CD8-positive, alpha-beta memory T cell (primary cell): ENCODE results near the gene TMC6. TPM values are rescaled to one million over a fixed set of nuclear protein-coding genes. Genes with fewer than 3 reads are reported as not detected.
"Not testable (repeated sequence)": the region's sequence is repeated elsewhere in the genome, so short reads cannot be mapped to it uniquely, and the experiment has no call there.

Experiments
- CTCF ChIA-PET: fragments of 350-600 bp; sonication (Branson Sonifier 250); formaldehyde crosslinking; loops from one replicate; lab custom pipeline; 2021; ENCODE audit warnings: antibody characterized with exemption; lab: Charles Lee
- POLR2A ChIA-PET: fragments of 350-600 bp; sonication (Branson Sonifier 250); formaldehyde crosslinking; loops from one replicate; lab custom pipeline; 2021; ENCODE audit warnings: antibody characterized with exemption; lab: Charles Lee
- DNase-seq, 5 donors: peaks; one replicate each; pipeline versions ENCODE4 v3.0.0 to v3.0.0-alpha.2; 2020 to 2022; ENCODE audit warnings: mixed read lengths in 1 of 5
- H3K27ac ChIP-seq: one replicate; pipeline ENCODE4 v1.7.0; 2013; ENCODE audit warnings: low read depth, mild to moderate bottlenecking, low read length, moderate library complexity
- H3K27me3 ChIP-seq: 2 replicates; pipeline ENCODE4 v1.7.0; 2013; ENCODE audit warnings: low read length, mild to moderate bottlenecking; ENCODE audit not compliant: insufficient read depth, poor library complexity, severe bottlenecking
- H3K36me3 ChIP-seq: 2 replicates; pipeline ENCODE4 v1.7.0; 2013; ENCODE audit warnings: mild to moderate bottlenecking, low read length, moderate library complexity; ENCODE audit not compliant: insufficient read depth
- H3K4me1 ChIP-seq: 2 replicates; pipeline ENCODE4 v1.7.0; 2013; ENCODE audit warnings: mild to moderate bottlenecking, low read length, moderate library complexity; ENCODE audit not compliant: insufficient read depth
- H3K4me3 ChIP-seq: 2 replicates; pipeline ENCODE4 v1.7.0; 2013; ENCODE audit warnings: mild to moderate bottlenecking, low read length
- H3K9me3 ChIP-seq: 2 replicates; pipeline ENCODE4 v1.7.0; 2013; ENCODE audit warnings: mild to moderate bottlenecking, low read length
- H3K27ac Mint-ChIP-seq, 8 donors: one replicate each; pipeline ENCODE4 v1.8.0; 2020 to 2021; ENCODE audit warnings: mixed read lengths in 8 of 8, mild to moderate bottlenecking in 6 of 8, inconsistent platforms in 3 of 8, moderate library complexity in 3 of 8
- H3K27me3 Mint-ChIP-seq, 2 donors: one replicate each; pipeline ENCODE4 v1.8.0; 2020 to 2021; ENCODE audit warnings: mixed read lengths in 2 of 2, mild to moderate bottlenecking in 1 of 2, moderate library complexity in 1 of 2
- H3K36me3 Mint-ChIP-seq, 3 donors: one replicate each; pipeline ENCODE4 v1.8.0; 2020 to 2021; ENCODE audit warnings: mixed read lengths in 3 of 3, inconsistent platforms in 1 of 3, mild to moderate bottlenecking in 1 of 3
- H3K4me1 Mint-ChIP-seq, 3 donors: one replicate each; pipeline ENCODE4 v1.8.0; 2020 to 2021; ENCODE audit warnings: mixed read lengths in 3 of 3, inconsistent platforms in 1 of 3, mild to moderate bottlenecking in 1 of 3
- H3K4me3 Mint-ChIP-seq, 7 donors: one replicate each; pipeline ENCODE4 v1.8.0; 2020 to 2021; ENCODE audit warnings: mixed read lengths in 7 of 7, mild to moderate bottlenecking in 6 of 7, moderate library complexity in 4 of 7, inconsistent platforms in 2 of 7
- H3K9me3 Mint-ChIP-seq, 5 donors: one replicate each; pipeline ENCODE4 v1.8.0; 2020 to 2022; ENCODE audit warnings: mixed read lengths in 5 of 5, mild to moderate bottlenecking in 3 of 5, moderate library complexity in 2 of 5, inconsistent platforms in 1 of 5
- polyA plus RNA-seq: library from polyadenylated mRNA; unstranded; fragments of 300-500 nt; fragmentation: Illumina TruSeq; gene quantifications from one replicate; pipeline ENCODE4 v1.2.3, GENCODE V29; 2021
- total RNA-seq, 2 experiments: library from RNA; stranded (reverse); gene quantifications; one replicate each; pipeline ENCODE4 v1.2.3, GENCODE V29; 2021

Gene TMC6
- total and polyA plus RNA-seq, 3 experiments from 2014 or later, result 150 to 296 (median 150) TPM

GRCh38 chr17:78142119-78142861 lies 13.7 kb upstream of the TMC6 start:
- H3K27ac Mint-ChIP-seq, result peak overlapping the region in 3 of 8 donors; percentile 33 to 80 (median 50)
- Histone ChIP-seq H3K27me3 (no peaks in the 10 kb centered on the region), H3K4me3 (no peak overlapping the region), H3K4me1 (peaks cover 66% of the 10 kb centered on the region), H3K36me3 (peaks cover 13% of the 10 kb centered on the region), H3K27ac (no peak overlapping the region), H3K9me3 (no peaks in the 10 kb centered on the region)
- peaks cover 30 to 66% (median 39%) of the 10 kb centered on the region in 3 donors for H3K4me1 Mint-ChIP-seq
- H3K36me3 Mint-ChIP-seq, result peaks cover 0 to 31% (median under 1%) of the 10 kb centered on the region in 3 donors
- ChIA-PET CTCF (interaction anchor here (0.7 to 0.8 kb wide), 3 partner anchors 10 to 34 kb away, joined by 3 to 4 read pairs (median 3); no protein-coding TSS in a partner anchor), POLR2A (interaction anchor here (0.7 to 17.3 kb wide), 3 partner anchors 18 to 282 kb away, joined by 4 to 333 read pairs (median 4); partner anchors contain the start of genes TMC6 and TMC8)
- H3K27me3 Mint-ChIP-seq, result no peaks in the 10 kb centered on the region
- no peak for DNase-seq
- no peak overlapping the region for H3K4me3 Mint-ChIP-seq
- H3K9me3 Mint-ChIP-seq, result no peaks in the 10 kb centered on the region

GRCh38 chr17:78141437-78142118 lies 13.0 kb upstream of the TMC6 start:
- Mint-ChIP-seq H3K9me3 (no peaks in the 10 kb centered on the region), H3K27me3 (no peaks in the 10 kb centered on the region), H3K36me3 (peaks cover 0 to 38% (median 2%) of the 10 kb centered on the region in 3 donors), H3K4me3 (no peak overlapping the region), H3K27ac (peak overlapping the region in 4 of 8 donors; percentile 23 to 50 (median 30)), H3K4me1 (peaks cover 37 to 73% (median 47%) of the 10 kb centered on the region in 3 donors)
- peaks cover 18% of the 10 kb centered on the region for H3K36me3 ChIP-seq
- H3K27me3 ChIP-seq, result no peaks in the 10 kb centered on the region
- H3K9me3 ChIP-seq, result no peaks in the 10 kb centered on the region
- no peak for DNase-seq
- H3K27ac ChIP-seq, result no peak overlapping the region
- peaks cover 66% of the 10 kb centered on the region for H3K4me1 ChIP-seq
- ChIA-PET CTCF (interaction anchor here (0.7 to 0.8 kb wide), 2 partner anchors 11 to 29 kb away, joined by 3 to 4 read pairs; no protein-coding TSS in a partner anchor), POLR2A (interaction anchor here (0.6 to 17.3 kb wide), 3 partner anchors 17 to 973 kb away, joined by 3 to 333 read pairs (median 4); partner anchors contain the start of genes TMC6 and TMC8)
- no peak overlapping the region for H3K4me3 ChIP-seq

- peak overlapping the region; percentile 87 to 95 (median 92) for H3K27ac Mint-ChIP-seq
- H3K4me1 Mint-ChIP-seq, result peaks cover 46 to 84% (median 58%) of the 10 kb centered on the region in 3 donors
- no peaks in the 10 kb centered on the region for H3K27me3 ChIP-seq
- H3K9me3 Mint-ChIP-seq, result no peaks in the 10 kb centered on the region
- ChIA-PET POLR2A (interaction anchor here (0.6 to 17.3 kb wide), 10 partner anchors 16 to 701 kb away, joined by 3 to 333 read pairs (median 6); partner anchors contain the start of genes TMC6, TMC8 and TNRC6C), CTCF (interaction anchor here (0.7 to 8.1 kb wide), 7 partner anchors 10 to 110 kb away, joined by 3 to 100 read pairs (median 12); partner anchors contain the start of genes TMC6 and TMC8)
- peaks cover 76% of the 10 kb centered on the region for H3K4me1 ChIP-seq
- peaks cover 29% of the 10 kb centered on the region for H3K36me3 ChIP-seq
- H3K36me3 Mint-ChIP-seq, result peaks cover 3 to 50% (median 7%) of the 10 kb centered on the region in 3 donors
- H3K27me3 Mint-ChIP-seq, result no peaks in the 10 kb centered on the region
- peak; percentile 92 to 95 (median 94) for DNase-seq
- H3K4me3 Mint-ChIP-seq, result peak overlapping the region; percentile 32 to 82 (median 64)
- H3K4me3 ChIP-seq, result peak overlapping the region; percentile 12
- H3K27ac ChIP-seq, result peak overlapping the region; percentile 54
- H3K9me3 ChIP-seq, result no peaks in the 10 kb centered on the region
Measured at GRCh38 chr17:78140169-78141051, 11.9 kb upstream of the TMC6 start.

GRCh38 chr17:78139861-78140168 lies 11.3 kb upstream of the TMC6 start:
- not testable (repeated sequence) for H3K27me3 Mint-ChIP-seq, DNase-seq, H3K9me3 ChIP-seq, H3K9me3 Mint-ChIP-seq, H3K27me3 ChIP-seq
- peak overlapping the region; percentile 73 to 95 (median 92) for H3K27ac Mint-ChIP-seq
- H3K4me3 ChIP-seq, result peak overlapping the region; percentile 12
- H3K4me1 Mint-ChIP-seq, result peaks cover 47 to 86% (median 60%) of the 10 kb centered on the region in 3 donors
- peaks cover 3 to 56% (median 8%) of the 10 kb centered on the region in 3 donors for H3K36me3 Mint-ChIP-seq
- peaks cover 35% of the 10 kb centered on the region for H3K36me3 ChIP-seq
- POLR2A ChIA-PET, result interaction anchor here (0.7 to 17.3 kb wide), 7 partner anchors 15 to 181 kb away, joined by 3 to 333 read pairs (median 7); partner anchors contain the start of genes TMC6, TMC8 and TNRC6C
- peak overlapping the region in 6 of 7 donors; percentile 32 to 82 (median 60) for H3K4me3 Mint-ChIP-seq
- CTCF ChIA-PET, result interaction anchor here (0.7 to 8.1 kb wide), 7 partner anchors 10 to 111 kb away, joined by 3 to 100 read pairs (median 12); partner anchors contain the start of genes TMC6 and TMC8
- H3K27ac ChIP-seq, result peak overlapping the region; percentile 54
- peaks cover 82% of the 10 kb centered on the region for H3K4me1 ChIP-seq

GRCh38 chr17:78138204-78139060 lies 9.9 kb upstream of the TMC6 start:
- H3K4me1 Mint-ChIP-seq, result peaks cover 58 to 85% (median 72%) of the 10 kb centered on the region in 3 donors
- H3K36me3 ChIP-seq, result peaks cover 47% of the 10 kb centered on the region
- H3K27ac Mint-ChIP-seq, result peak overlapping the region in 6 of 8 donors; percentile 43 to 86 (median 64)

GRCh38 chr17:78137392-78138203 lies 9.0 kb upstream of the TMC6 start:
- peak in 3 of 5 donors; percentile 47 to 68 (median 54) for DNase-seq
- Mint-ChIP-seq H3K4me1 (peaks cover 62 to 87% (median 78%) of the 10 kb centered on the region in 3 donors), H3K27ac (peak overlapping the region; percentile 59 to 94 (median 78)), H3K27me3 (peaks cover 0 to 2% of the 10 kb centered on the region in 2 donors), H3K36me3 (peaks cover 3 to 76% (median 15%) of the 10 kb centered on the region in 3 donors), H3K4me3 (peak overlapping the region; percentile 11 to 80 (median 51)), H3K9me3 (no peaks in the 10 kb centered on the region)
- peaks cover 94% of the 10 kb centered on the region for H3K4me1 ChIP-seq
- peak overlapping the region; percentile 35 for H3K27ac ChIP-seq
- H3K36me3 ChIP-seq, result peaks cover 54% of the 10 kb centered on the region
- H3K4me3 ChIP-seq, result no peak overlapping the region
- H3K9me3 ChIP-seq, result no peaks in the 10 kb centered on the region
- H3K27me3 ChIP-seq, result no peaks in the 10 kb centered on the region
- ChIA-PET CTCF (interaction anchor here (0.9 to 8.1 kb wide), 11 partner anchors 10 to 52 kb away, joined by 3 to 100 read pairs (median 4); partner anchors contain the start of gene TMC6), POLR2A (interaction anchor here (0.5 to 17.3 kb wide), 4 partner anchors 13 to 36 kb away, joined by 3 to 333 read pairs (median 4); partner anchors contain the start of genes TMC6 and TMC8)

More at GRCh38 chr17:78138204-78139060, 9.9 kb upstream of the TMC6 start:
- no peaks in the 10 kb centered on the region for H3K9me3 Mint-ChIP-seq
- peak in 1 of 5 donors; percentile 49 for DNase-seq
- no peak overlapping the region for H3K27ac ChIP-seq
- no peaks in the 10 kb centered on the region for H3K9me3 ChIP-seq
- ChIA-PET POLR2A (interaction anchor here (0.5 to 17.3 kb wide), 5 partner anchors 14 to 44 kb away, joined by 3 to 333 read pairs (median 4); partner anchors contain the start of genes TMC6 and TMC8), CTCF (interaction anchor here (0.9 to 8.1 kb wide), 12 partner anchors 8 to 53 kb away, joined by 3 to 100 read pairs (median 6); partner anchors contain the start of genes TMC6 and TMC8)
- H3K36me3 Mint-ChIP-seq, result peaks cover 3 to 69% (median 15%) of the 10 kb centered on the region in 3 donors
- H3K27me3 ChIP-seq, result no peaks in the 10 kb centered on the region
- no peaks in the 10 kb centered on the region for H3K27me3 Mint-ChIP-seq
- peaks cover 90% of the 10 kb centered on the region for H3K4me1 ChIP-seq
- no peak overlapping the region for H3K4me3 ChIP-seq
- no peak overlapping the region for H3K4me3 Mint-ChIP-seq
